ENCODE data around the gene HTR2A.

DNA sequence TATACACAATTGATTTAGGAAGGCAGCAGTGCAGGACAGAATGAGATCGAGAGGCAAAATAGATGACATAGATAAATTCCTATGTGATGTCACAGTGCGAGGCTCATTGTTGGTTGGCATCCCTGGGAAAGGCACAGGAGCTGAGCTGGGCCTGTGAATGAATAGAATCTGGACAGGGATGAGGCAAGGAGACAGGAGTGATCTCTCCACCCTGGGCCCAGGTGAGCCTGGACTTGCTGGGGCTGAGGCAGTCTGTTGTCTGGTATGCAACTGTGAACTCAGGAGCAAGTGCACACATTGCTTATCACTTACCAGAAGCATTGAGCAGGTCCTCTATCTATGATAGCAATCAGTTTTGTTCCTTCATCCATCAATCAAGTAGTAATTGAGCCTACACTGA is 51.7 kb downstream of the HTR2A start:
- TF ChIP-seq, protein P1, sequence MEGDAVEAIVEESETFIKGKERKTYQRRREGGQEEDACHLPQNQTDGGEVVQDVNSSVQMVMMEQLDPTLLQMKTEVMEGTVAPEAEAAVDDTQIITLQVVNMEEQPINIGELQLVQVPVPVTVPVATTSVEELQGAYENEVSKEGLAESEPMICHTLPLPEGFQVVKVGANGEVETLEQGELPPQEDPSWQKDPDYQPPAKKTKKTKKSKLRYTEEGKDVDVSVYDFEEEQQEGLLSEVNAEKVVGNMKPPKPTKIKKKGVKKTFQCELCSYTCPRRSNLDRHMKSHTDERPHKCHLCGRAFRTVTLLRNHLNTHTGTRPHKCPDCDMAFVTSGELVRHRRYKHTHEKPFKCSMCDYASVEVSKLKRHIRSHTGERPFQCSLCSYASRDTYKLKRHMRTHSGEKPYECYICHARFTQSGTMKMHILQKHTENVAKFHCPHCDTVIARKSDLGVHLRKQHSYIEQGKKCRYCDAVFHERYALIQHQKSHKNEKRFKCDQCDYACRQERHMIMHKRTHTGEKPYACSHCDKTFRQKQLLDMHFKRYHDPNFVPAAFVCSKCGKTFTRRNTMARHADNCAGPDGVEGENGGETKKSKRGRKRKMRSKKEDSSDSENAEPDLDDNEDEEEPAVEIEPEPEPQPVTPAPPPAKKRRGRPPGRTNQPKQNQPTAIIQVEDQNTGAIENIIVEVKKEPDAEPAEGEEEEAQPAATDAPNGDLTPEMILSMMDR (IDR thresholded peaks at IDR 0.05; ENCODE audit: extremely low read depth in 1 of 2, insufficient read depth in 1 of 2, low read depth in 1 of 2, low read length in 2 of 2): no peak
- TF ChIP-seq POLR2A (IDR thresholded peaks at IDR 0.05; ENCODE audit: low read depth, low read length) (no peak), MYC (IDR thresholded peaks at IDR 0.05; ENCODE audit: low read depth, low read length) (no peak), POLR2AphosphoS5 (IDR thresholded peaks at IDR 0.05; ENCODE audit: insufficient read depth, low read depth, low read length) (no peak), EZH2 (IDR thresholded peaks at IDR 0.05; ENCODE audit: borderline replicate concordance, low read depth, low read length, severe bottlenecking) (no peak)
